Measurements from ENCODE around the gene FAM227B. TPM values are rescaled to one million over a fixed set of nuclear protein-coding genes. Genes with fewer than 3 reads are reported as not detected.
"Not testable (repeated sequence)": the region's sequence is repeated elsewhere in the genome, so short reads cannot be mapped to it uniquely, and the experiment has no call there.

The FAM227B gene
- total RNA-seq, 1 donor from 2014 or later, result 15.6 TPM

DNA sequence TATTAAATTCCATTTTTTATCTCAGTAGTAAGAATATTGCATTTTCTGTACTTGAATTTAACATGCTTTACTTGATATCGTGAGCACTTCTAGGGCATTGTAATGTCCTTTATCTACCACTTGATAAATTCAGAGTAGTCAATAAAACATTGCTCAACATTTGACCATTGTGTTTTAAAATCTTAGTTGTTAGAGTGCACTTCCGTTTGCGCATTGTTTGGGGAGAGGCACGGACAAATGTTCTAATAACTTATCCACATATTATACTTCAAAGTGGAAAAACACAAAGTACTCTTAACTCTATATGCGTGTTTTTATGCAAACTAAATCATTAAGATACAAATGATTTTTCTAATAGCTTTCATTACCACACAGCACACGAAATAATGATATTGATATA lies 419 bp downstream of the FAM227B start:
- DNase-seq (no peak), ATAC-seq (peak; percentile 19)
- intact Hi-C loops (cut with micrococcal nuclease), result no loop called here

DNA sequence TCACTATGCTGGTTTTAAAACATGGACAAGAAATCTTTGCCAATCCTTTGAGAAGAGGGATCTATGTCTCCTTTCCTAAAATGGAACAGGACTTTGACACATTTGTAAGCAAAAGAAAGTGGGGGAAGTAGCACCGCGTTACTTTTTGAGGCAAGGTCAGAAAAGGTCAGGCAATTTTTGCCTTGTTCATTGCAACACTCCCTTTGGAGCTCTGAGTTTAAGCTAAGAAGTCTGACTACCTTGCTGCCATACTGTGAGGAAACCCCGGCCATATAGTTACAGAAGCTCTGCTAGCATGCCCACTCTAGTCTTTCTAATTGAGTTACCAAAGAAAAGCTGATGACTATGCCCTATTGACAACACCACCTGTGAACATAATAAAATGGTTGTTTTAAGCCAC lies 1.4 kb downstream of the FAM227B start:
- no peak for ATAC-seq
- DNase-seq, result no peak
- intact Hi-C loops (cut with micrococcal nuclease), result no loop called here

GRCh38 chr15:49612240-49612639 lies 8.4 kb downstream of the FAM227B start:
- ATAC-seq; intact Hi-C loops (cut with micrococcal nuclease); DNase-seq: not testable (repeated sequence)

DNA sequence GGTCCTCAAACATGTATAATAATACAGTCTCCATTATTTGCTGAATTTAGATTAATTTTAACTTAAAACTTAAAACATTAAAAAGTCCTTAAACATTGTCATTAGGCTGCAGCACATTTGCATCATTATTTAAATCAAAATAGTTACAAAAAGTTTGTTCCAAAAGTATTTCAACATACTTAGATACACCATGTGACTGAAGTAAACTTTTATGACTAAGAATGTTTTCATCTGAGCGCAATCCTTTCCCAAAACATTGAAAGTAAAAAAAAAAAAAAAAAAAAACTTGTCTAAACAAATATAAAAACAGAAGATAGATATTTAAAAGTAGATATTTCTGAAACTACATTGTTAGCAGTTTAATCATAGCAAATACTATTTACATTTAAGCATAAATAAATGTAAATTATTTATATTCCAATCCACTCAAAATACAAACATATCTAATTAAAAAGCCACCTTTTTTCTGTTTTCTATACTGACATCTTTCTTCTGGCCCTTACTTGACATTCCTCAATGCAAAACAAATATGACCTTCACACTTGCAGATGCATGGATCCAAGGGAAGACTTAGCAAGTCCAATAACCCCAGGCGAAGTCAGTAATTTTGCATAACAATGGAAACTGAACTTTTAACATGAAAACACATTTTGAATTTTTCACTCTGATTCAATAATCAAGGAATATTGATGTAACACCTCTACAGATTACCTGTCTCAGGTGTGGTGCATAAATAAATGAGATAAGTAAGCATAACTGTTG lies 10.3 kb downstream of the FAM227B start:
- intact Hi-C loops (cut with micrococcal nuclease), result no loop called here
- DNase-seq, result no peak
- ATAC-seq, result no peak

DNA sequence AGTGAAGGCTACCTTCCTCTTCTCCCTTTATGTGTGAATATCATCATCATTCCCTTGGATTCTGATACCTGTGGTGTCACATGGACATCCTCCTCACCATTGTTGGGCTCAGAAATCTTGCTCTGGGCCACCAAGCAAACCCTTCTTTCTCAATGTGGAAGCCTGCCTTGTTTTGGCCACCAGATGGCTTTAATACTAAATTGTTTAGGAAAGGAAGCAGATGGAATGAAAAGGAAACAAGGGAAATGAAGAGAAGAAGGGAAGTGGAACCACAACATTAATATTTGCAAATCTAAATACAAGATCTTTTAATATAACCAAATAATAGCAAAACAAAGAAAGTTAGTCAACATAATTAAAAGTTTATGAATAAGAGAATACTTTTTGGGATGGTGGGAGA lies 14.0 kb downstream of the FAM227B start:
- DNase-seq (no peak), ATAC-seq (no peak)
- intact Hi-C loops (cut with micrococcal nuclease), result no loop called here

- intact Hi-C loops (cut with micrococcal nuclease), result no loop called here
- ATAC-seq (no peak), DNase-seq (no peak)
Measured at GRCh38 chr15:49605588-49605987, 15.0 kb downstream of the FAM227B start.

DNA sequence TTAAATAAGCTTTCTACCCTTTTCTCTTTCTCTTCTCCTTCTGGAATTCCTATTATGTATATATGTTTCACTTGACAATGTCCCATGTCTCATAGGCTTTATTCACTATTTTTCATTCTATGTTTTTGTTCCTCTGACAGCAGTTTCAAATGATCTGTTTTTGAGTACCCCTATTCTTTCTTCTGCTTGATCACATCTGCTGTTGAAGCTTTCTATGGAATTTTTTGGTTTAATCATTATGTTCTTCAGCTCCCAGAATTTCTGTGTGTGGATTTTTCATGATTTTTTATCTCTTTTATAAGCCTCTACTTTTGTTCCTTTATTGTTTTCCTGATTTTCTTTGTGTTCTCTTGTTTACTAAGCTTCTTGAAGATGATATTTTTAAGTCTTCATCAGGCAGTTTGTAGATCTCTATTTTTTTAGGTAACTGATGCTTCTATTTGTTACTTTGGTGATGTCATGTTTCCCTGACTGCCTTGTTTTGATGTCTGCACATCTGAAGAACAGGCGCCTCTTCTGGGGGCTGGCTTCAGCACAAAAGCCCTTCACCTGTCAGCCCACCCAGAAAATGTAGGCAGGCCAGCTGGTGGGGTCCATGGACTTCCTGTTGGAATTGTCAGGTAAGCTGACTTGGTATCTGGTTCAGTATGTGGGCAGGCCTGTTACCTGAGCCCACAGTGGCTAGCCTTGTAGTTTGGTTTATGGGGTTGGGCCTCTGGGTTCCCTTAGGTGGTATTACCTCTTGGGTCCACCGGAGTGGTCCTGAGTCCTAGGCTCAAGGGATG lies 15.8 kb downstream of the FAM227B start:
- intact Hi-C loops (cut with micrococcal nuclease), result no loop called here
- ATAC-seq (no peak), DNase-seq (no peak)

DNA sequence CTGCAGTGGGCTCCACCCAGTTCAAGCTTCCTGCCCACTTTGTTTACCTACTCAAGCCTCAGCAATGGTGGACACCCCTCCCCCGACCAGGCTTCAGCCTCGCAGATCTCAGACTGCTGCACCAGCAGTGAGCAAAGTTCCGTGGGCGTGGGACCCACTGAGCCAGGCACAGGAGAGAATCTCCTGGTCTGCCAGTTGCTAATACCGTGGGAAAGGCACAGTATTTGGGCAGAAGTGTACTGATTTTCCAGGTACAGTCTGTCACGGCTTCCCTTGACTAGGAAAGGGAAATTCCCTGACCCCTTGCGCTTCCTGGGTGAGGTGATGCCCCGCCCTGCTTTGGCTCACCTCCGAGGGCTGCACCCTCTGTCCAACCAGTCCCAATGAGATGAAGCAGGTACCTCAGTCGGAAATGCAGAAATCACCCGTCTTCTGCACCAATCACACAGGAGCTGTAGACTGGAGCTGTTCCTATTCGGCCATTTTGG lies 27.7 kb downstream of the FAM227B start:
- DNase-seq; intact Hi-C loops (cut with micrococcal nuclease); ATAC-seq: not testable (repeated sequence)

DNA sequence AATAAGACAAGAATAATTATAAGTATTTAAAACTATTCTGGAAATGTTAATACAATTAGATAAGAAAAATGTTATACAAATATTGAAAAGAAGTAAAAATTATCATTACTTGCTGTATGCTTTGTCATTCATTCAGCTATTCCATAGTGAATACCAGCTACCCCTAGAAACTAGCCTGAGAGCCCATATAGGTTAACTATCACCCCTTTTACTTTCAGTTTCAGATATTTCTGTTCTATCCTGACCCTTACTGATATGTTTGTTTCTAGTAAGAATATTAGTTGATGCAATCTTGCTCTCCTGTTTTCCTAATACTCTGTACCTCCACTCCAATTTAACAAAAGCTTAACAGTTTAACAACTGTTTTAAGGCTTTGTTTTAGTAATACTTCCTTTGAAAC lies 31.6 kb downstream of the FAM227B start:
- no peak for DNase-seq
- no peak for ATAC-seq
- intact Hi-C loops (cut with micrococcal nuclease), result no loop called here

DNA sequence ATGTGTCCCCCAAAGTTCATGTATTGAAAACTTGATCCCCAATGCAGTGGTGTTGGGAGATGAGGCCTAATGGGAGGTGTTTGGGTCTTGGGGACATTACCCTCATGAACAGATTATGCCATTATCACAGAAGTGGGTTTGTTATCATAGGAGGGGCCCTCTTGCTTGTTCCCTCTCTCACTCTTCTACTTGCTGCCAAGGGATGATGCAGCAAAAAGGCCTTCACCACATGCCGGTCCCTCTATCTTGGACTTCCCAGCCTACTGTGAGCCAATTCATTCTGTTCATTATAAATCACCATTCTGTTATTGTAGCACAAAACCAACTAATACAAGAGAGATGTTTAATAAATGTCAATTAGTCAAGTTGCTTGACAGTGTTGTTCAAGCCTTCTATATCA lies 47.2 kb downstream of the FAM227B start:
- DNase-seq, result no peak
- no peak for ATAC-seq
- intact Hi-C loops (cut with micrococcal nuclease), result no loop called here

DNA sequence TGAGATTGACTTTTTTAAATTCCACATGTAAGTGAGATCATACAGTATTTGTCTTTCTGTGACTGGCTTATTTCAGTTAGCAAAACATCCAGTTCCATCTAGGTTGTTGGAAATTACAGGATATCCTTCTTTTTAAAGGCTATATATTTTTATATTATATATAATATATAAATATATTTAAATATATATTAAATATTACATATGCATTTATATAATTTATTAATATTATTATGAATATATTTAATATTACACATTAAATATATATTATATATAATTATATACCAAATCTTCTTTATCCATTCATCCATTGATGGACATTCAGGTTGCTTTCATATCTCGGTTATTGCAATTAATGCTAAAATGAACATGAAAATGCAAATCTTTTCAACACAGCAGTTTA lies 49.9 kb downstream of the FAM227B start:
- DNase-seq, result no peak
- no peak for ATAC-seq
- intact Hi-C loops (cut with micrococcal nuclease), result no loop called here

- no peak for DNase-seq
- intact Hi-C loops (cut with micrococcal nuclease), result no loop called here
- ATAC-seq, result no peak
Measured at GRCh38 chr15:49570174-49570573, 50.4 kb downstream of the FAM227B start.

- intact Hi-C loops (cut with micrococcal nuclease), result no loop called here
- ATAC-seq, result no peak
- DNase-seq, result no peak
Measured at GRCh38 chr15:49560045-49560444, 60.6 kb downstream of the FAM227B start.

- no peak for ATAC-seq
- intact Hi-C loops (cut with micrococcal nuclease), result no loop called here
- no peak for DNase-seq
Measured at GRCh38 chr15:49558929-49559328, 61.7 kb downstream of the FAM227B start.

DNA sequence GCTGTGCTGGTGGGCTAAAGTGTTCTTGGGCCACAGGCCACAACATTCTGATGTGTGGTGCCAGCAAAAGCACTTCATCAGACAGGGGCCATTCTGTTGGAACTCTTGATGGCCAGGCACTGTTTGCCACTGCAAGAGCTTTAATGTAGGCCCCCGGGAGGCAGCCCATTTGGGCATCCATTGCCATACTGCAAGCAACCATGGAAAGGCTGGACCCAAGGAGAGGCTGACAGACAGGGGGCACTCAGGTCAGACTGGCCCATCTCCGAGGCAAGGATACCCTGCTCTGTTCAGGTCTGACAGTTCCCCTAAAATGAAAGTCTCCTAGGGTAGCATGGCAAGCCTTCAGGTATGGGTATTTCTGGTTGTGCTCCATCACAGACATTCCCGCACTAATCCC lies 64.2 kb downstream of the FAM227B start:
- no peak for ATAC-seq
- intact Hi-C loops (cut with micrococcal nuclease), result no loop called here

DNA sequence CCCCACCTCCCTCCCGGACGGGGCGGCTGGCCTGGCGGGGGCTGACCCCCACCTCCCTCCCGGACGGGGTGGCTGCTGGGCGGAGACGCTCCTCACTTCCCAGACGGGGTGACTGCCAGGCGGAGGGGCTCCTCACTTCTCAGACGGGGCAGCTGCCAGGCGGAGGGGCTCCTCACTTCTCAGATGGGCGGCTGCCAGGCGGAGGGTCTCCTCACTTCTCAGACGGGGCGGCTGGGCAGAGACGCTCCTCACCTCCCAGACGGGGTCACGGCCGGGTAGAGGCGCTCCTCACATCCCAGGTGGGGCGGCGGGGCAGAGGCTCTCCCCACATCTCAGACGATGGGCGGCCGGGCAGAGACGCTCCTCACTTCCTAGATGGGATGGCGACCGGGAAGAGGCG lies 70.3 kb downstream of the FAM227B start:
- ATAC-seq; DNase-seq; intact Hi-C loops (cut with micrococcal nuclease): not testable (repeated sequence)

More for the DNA sequence above, 64.2 kb downstream of the FAM227B start:
- no peak for DNase-seq

DNA sequence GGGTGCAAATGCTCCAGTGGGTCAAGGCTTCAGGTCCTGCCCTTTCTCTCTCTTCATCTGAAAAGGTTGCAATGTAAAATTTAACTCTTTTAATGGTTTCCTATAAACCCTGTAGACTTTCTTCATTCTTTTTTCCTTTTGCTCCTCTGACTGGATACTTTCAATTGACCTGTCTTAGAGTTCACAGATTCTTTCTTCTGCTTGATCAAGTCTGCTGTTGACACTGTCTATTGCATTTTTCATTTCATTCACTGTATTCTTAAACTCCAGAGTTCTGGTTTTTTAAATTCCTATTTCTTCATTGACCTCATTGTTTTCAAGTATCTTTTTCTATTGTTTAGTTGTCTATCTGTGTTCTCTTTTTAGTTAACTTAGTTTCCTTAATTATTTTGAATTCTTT lies 82.1 kb downstream of the FAM227B start:
- intact Hi-C loops (cut with micrococcal nuclease), result no loop called here
- DNase-seq, result no peak
- no peak for ATAC-seq

DNA sequence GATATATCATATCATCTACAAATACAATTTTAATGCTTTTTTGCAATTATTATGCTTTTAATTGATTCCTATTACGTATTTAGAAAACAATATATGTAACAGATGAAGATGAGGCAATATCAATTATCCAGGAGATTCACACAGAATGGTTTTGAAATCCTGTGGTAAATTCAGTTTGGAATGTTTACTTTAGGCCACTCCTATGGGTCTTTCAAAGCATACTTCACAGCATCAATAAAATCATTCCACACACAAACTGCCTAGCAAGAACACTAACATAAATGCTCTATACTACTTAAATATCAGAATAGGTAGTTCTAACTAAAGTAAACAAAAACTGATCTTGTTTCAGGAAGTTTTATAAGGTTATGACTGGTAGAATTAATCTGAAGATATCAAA lies 90.5 kb downstream of the FAM227B start:
- intact Hi-C loops (cut with micrococcal nuclease), result no loop called here
- no peak for ATAC-seq
- no peak for DNase-seq

GRCh38 chr15:49528289-49528688 lies 92.3 kb downstream of the FAM227B start:
- intact Hi-C loops (cut with micrococcal nuclease), result no loop called here
- no peak for ATAC-seq
- DNase-seq, result no peak

GRCh38 chr15:49521802-49522201 lies 98.8 kb downstream of the FAM227B start:
- intact Hi-C loops (cut with micrococcal nuclease), result no loop called here
- no peak for ATAC-seq
- DNase-seq, result no peak

All from left ventricle myocardium superior (tissue), 1 donor.